Stimulated activated CD8-positive, alpha-beta memory T cell treated with anti-CD3 and anti-CD28 coated beads, Interleukin-7, amount 100 ng/mL, for 24 hours (primary cell): ENCODE results near the gene LIPE.

ENCODE experiments used
- DNase-seq: peaks from one replicate; pipeline ENCODE4 v3.0.0-alpha.2; 2020; ENCODE audit warnings: low read depth

LIPE gene

GRCh38 chr19:42412661-42413076 is 14.5 kb downstream of the LIPE start:
- no peak for DNase-seq

DNA sequence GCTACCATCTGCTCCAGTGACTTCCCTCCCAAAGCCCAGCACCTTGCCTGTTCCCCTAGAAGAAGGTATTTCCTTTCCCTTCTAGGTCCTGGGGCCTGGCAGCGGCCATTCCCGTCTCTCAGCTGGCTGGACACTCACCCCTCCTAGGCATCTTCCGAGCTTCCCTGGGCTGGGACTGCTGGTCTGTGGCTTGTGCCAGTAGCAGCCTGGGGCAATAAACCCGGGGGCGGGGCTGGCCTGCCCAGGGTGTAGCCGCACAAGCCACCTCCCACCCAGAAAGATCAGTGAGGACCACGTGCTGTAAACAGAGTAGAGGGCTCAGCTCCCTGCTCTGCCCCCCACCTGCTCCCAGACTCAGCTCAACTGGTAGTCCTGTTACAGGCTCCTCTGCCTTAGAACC is 15.0 kb downstream of the LIPE start:
- DNase-seq, result no peak

DNA sequence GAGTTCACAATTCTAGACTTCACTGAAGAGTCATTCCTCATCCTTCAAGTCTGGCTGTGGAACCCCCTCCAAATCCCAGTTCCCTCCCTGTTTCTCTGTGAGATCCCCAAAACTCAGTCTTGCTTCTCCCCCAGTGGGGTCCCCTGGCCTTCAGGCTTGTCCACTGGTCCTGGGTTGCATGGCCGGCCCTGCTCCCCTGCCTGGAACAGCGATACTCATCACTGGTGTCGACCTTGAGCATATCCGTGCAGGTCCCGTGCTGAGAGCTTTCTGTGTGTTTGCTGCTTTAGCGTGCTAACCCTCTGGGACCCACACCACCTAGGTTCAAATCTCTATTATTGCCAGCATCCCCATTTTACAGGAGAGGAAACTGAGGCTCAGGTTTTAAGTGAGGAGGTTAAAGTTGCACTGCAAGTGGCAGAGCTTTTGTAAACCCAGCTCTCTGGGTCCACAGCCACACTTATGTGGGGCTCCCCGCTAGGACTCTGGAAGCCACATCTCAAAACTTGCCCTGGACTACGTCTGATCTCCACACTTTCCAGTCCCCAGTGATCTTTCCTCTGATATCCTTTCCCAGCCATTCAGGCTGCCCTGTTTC is 15.5 kb downstream of the LIPE start:
- DNase-seq, result no peak

- no peak for DNase-seq
Measured at GRCh38 chr19:42410371-42410770, 16.8 kb downstream of the LIPE start.

DNA sequence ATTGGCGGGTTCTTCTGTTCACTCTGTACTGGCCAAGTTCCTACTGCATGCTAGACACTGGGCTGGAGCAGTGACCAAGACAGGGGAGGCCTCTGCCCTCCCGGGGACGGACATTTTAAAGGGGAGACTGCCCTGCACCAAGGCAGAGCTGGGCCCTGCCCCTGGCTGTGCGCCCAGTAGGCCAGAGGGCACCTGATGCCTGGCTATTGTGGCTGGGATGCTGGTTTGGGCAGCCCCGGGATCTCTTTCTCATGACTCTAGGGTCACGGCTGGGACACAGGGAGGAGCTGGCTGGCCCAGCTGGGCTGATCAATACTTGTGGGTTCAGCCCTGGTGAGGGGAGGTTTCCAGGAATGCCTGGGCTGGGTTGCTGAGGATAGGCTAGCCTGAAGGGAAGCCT is 17.7 kb downstream of the LIPE start:
- no peak for DNase-seq

- no peak for DNase-seq
Measured at GRCh38 chr19:42407816-42408175, 19.4 kb downstream of the LIPE start.

DNA sequence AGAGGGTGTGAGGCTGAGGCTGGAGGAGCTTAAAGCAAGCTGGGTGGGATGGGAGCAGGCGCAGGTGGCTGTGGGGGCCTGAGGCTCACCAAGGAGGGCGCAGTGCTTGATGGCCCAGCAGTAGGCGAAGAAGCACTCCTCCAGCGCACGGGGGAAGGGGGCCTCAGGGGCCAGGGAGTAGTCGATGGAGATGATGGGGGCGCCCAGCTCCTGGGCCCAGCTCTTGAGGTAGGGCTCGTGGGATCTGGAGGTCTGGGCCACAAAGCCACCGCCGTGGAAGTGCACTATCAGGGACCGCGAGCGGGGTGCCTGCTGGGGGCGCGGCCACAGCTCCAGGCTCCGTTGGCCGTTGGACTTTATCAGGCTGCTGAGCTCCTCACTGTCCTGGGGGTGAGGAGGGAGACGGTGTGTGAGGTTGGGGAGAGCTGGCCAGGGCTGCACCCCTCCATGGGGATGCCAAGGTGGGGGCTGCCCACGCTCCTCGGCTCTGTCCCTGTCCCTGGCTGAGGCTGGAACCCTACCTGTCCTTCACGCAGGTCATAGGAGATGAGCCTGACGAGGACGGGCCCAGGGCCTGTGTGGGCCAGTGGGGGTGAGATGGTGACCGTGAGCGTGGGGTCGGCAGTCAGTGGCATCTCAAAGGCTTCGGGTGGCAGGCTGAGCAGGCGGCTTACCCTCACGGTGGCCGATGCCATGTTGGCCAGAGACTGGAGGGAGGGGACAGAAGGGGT is 19.9 kb downstream of the LIPE start:
- DNase-seq, result no peak

DNA sequence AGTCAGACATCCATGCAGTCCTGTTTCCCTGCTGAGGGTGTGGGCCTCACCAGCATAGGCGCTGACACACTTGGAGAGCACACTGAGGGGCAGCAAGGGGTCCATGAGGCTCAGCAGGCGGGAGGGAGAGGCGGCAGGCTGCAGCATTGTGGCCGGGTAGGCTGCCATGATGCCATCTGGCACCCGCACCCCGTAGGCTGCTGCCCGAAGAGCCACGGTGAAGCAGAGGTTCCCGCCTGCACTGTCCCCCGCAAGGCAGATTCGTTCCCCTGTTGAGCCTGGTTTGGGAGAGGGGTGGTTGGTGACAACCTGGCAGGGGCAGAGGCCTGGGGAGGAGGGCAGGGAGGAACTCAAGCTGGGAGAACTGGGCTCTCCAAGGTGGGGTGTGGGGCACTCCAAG is 21.1 kb downstream of the LIPE start:
- no peak for DNase-seq

DNA sequence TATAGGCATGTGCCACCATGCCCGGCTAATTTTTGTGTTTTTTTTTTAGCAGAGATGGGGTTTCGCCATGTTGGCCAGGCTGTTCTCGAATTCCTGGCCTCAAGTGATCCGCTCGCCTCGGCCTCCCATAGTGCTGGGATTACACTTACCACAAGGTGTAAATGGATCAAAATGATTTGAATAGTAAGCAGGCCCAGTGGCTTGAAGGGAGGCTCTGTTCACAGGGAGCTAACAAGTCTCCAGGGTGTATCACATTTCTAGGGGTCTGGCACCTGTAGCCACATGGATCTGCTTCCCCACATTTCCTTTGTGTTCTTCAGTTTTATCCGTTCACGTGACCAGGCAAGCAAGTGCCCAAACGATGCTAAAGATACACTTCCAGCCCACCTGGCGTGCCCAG is 23.6 kb downstream of the LIPE start:
- DNase-seq, result no peak

GRCh38 chr19:42402376-42403116 is 24.6 kb downstream of the LIPE start:
- no peak for DNase-seq

- DNase-seq, result peak; percentile 60
Measured at GRCh38 chr19:42401365-42402303, 25.6 kb downstream of the LIPE start.

DNA sequence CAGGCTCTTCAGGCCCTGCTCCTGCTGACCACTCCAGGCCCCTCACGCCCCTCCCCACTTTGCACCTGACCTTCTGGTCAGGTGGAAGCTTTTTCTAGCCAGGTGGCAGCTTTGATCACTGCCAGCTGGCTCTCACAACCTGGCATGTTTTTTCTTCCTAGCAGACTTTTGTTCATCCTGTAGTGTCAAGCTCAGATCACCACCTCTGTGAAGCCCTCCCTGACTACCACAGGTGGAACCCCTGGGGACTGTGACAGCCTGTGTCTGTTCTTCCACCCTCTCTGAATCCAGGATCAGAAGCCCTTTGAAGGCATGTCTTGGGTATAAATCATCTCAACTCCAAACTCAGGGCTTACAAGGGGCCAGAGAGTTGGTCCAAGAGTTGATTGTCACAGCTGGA is 26.8 kb downstream of the LIPE start:
- no peak for DNase-seq

GRCh38 chr19:42397263-42398166 is 29.7 kb downstream of the LIPE start:
- DNase-seq, result no peak

- peak; percentile 95 for DNase-seq
Measured at GRCh38 chr19:42396381-42397262, 30.6 kb downstream of the LIPE start.

DNA sequence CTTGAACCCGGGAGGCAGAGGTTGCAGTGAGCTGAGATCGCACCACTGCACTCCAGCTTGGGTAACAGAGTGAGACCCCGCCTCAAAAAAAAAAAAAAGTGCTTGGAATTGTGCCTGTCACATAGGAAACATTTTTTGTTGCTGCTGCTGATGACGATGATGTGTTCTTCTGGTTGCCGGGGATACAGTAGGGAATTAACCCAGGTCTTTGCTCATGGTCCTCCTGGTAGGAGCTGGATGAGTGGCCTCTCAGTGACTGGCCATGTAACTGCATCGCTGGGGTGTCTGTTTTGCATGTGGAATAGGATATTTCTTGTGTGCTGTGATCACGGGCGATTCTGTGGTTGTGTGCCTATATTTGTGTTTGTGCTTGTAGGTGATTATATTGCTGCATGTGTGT is 32.4 kb downstream of the LIPE start:
- no peak for DNase-seq

- no peak for DNase-seq
Measured at GRCh38 chr19:42392165-42392564, 35.0 kb downstream of the LIPE start.

DNA sequence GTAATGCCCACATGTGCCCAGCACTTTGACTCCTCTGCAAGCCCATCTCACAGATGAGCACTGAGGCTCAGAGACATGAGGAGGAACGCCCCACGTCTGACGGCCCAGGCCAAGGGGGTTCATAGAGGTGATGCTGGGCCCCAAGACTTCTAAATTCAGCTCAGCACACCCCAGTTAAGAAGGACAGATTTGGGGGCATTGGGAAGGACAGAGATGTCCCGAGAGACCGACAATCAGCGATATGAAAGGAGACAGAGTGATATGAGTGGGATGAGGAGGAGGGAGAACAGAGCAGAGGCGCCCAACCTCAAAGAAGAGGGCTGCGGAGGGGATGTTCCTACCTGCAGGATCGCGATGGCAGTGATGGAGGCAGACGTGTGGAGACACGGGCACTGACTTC is 37.3 kb downstream of the LIPE start, which contains the start of gene CNFN:
CNFN (minus strand) TSS at position 399 of the 400 bp plus-strand sequence. CDS start 1,260 bp downstream, outside the sequence.
- no peak for DNase-seq

GRCh38 chr19:42388851-42389489 is 38.2 kb downstream of the LIPE start:
- DNase-seq, result no peak

- DNase-seq, result peak; percentile 40
Measured at GRCh38 chr19:42386974-42387707, 40.0 kb downstream of the LIPE start.
